GM23338 (cell line): ENCODE data around the gene PCNX1. TPM values are rescaled to one million over a fixed set of nuclear protein-coding genes. Genes with fewer than 3 reads are reported as not detected.

Source experiments
- ATAC-seq: fragments of 200-7000 bp; cut with Tn5 transposase; 3 replicates; pipeline ENCODE4 v1.9.1; 2020
- DNase-seq: peaks from one replicate; pipeline ENCODE4 v3.0.0-alpha.2; 2015; ENCODE audit warnings: low spot score
- H2AFZ ChIP-seq: fragments of 200-600 bp; sonication (generic); 2 replicates; pipeline ENCODE4 v1.8.0; 2016; ENCODE audit warnings: antibody characterized with exemption, mild to moderate bottlenecking, moderate library complexity
- H3F3A ChIP-seq: fragments of 200-600 bp; sonication (generic); replicated peaks from 2 replicates; pipeline ENCODE4 v1.8.0; 2017; ENCODE audit warnings: antibody characterized with exemption, mixed run types, low read depth
- H3K27ac ChIP-seq: fragments of 200-600 bp; sonication (generic); 2 replicates; pipeline ENCODE4 v1.6.1; 2016; ENCODE audit warnings: low read depth
- H3K27me3 ChIP-seq: fragments of 200-600 bp; sonication (generic); 2 replicates; pipeline ENCODE4 v1.8.0; 2016; ENCODE audit warnings: mild to moderate bottlenecking, mixed run types, moderate library complexity; ENCODE audit not compliant: insufficient read depth
- H3K36me3 ChIP-seq: fragments of 200-600 bp; sonication (generic); 2 replicates; pipeline ENCODE4 v1.8.0; 2016; ENCODE audit warnings: mild to moderate bottlenecking; ENCODE audit not compliant: insufficient read depth
- H3K4me1 ChIP-seq: fragments of 200-600 bp; sonication (generic); 2 replicates; pipeline ENCODE4 v1.8.0; 2016; ENCODE audit warnings: mild to moderate bottlenecking, moderate library complexity; ENCODE audit not compliant: insufficient read depth
- H3K4me2 ChIP-seq: fragments of 200-600 bp; sonication (generic); 2 replicates; pipeline ENCODE4 v1.7.1; 2017; ENCODE audit warnings: mixed run types
- H3K4me3 ChIP-seq: fragments of 200-600 bp; sonication (generic); 2 replicates; pipeline ENCODE4 v1.6.1; 2016; ENCODE audit warnings: mixed run types
- H3K79me2 ChIP-seq: fragments of 200-600 bp; sonication (generic); replicated peaks from 2 replicates; pipeline ENCODE4 v1.8.0; 2017; ENCODE audit warnings: mild to moderate bottlenecking; ENCODE audit not compliant: insufficient read depth
- H3K9me2 ChIP-seq: fragments of 200-600 bp; sonication (generic); 2 replicates; pipeline ENCODE4 v1.8.0; 2017; ENCODE audit not compliant: insufficient read depth
- H4K20me1 ChIP-seq: fragments of 200-600 bp; sonication (generic); replicated peaks from 2 replicates; pipeline ENCODE4 v1.8.0; 2017; ENCODE audit warnings: mild to moderate bottlenecking; ENCODE audit not compliant: insufficient read depth
- H3K27ac Mint-ChIP-seq: 2 replicates; pipeline ENCODE4 v1.8.0; 2020; ENCODE audit warnings: inconsistent platforms, mild to moderate bottlenecking, moderate library complexity, mixed read lengths
- H3K27me3 Mint-ChIP-seq: 3 replicates; pipeline ENCODE4 v1.8.0; 2022; ENCODE audit warnings: low read depth, mild to moderate bottlenecking, moderate library complexity, mixed read lengths, inconsistent platforms; ENCODE audit not compliant: insufficient read depth, poor library complexity
- H3K36me3 Mint-ChIP-seq: 3 replicates; pipeline ENCODE4 v1.8.0; 2021; ENCODE audit warnings: low read depth, mild to moderate bottlenecking, inconsistent platforms, moderate library complexity, mixed read lengths
- H3K4me1 Mint-ChIP-seq: 3 replicates; pipeline ENCODE4 v1.8.0; 2020; ENCODE audit warnings: mild to moderate bottlenecking, inconsistent platforms, mixed read lengths
- H3K4me3 Mint-ChIP-seq: 3 replicates; pipeline ENCODE4 v1.8.0; 2021; ENCODE audit warnings: moderate library complexity, mild to moderate bottlenecking, inconsistent platforms, mixed read lengths
- H3K9me3 Mint-ChIP-seq: 3 replicates; pipeline ENCODE4 v1.8.0; 2020; ENCODE audit warnings: moderate library complexity, mild to moderate bottlenecking, inconsistent platforms, mixed read lengths
- CREB1 ChIP-seq: fragments of 250-450 bp; sonication (Bioruptor Pico); IDR thresholded peaks from 2 replicates; pipeline ENCODE4 v1.5.0; 2020; ENCODE audit warnings: low read depth, mild to moderate bottlenecking, moderate library complexity
- ETS1 ChIP-seq: IDR thresholded peaks from 2 replicates; pipeline ENCODE4 v1.6.1; 2016; ENCODE audit warnings: antibody characterized with exemption
- EZH2 ChIP-seq: fragments of 200-600 bp; sonication (generic); IDR thresholded peaks from one replicate; pipeline ENCODE4 v1.8.0; 2017; ENCODE audit warnings: antibody characterized with exemption, mild to moderate bottlenecking, low read depth; ENCODE audit not compliant: unreplicated experiment
- EZH2phosphoT487 ChIP-seq: fragments of 200-600 bp; sonication (generic); IDR thresholded peaks from one replicate; pipeline ENCODE4 v1.8.1; 2018; ENCODE audit warnings: antibody characterized with exemption; ENCODE audit not compliant: unreplicated experiment
- JUNB ChIP-seq: IDR thresholded peaks from one replicate; pipeline ENCODE4 v1.6.1; 2016; ENCODE audit warnings: antibody characterized with exemption; ENCODE audit not compliant: unreplicated experiment
- STAT1 ChIP-seq: IDR thresholded peaks from one replicate; pipeline ENCODE4 v1.6.1; 2016; ENCODE audit warnings: antibody characterized with exemption; ENCODE audit not compliant: unreplicated experiment
- ZNF331 ChIP-seq: fragments of 250-450 bp; sonication (Bioruptor Pico); IDR thresholded peaks from 2 replicates; pipeline ENCODE4 v1.5.0; 2020; ENCODE audit warnings: low read depth, mild to moderate bottlenecking, moderate library complexity
- ZNF462 ChIP-seq: fragments of 250-450 bp; sonication (Bioruptor Pico); IDR thresholded peaks from 2 replicates; pipeline ENCODE4 v1.5.0; 2020; ENCODE audit warnings: mild to moderate bottlenecking, moderate library complexity
- polyA plus RNA-seq: library from polyadenylated mRNA; unstranded; fragments of >200 nt; fragmentation: Nextera tagmentation; extraction: Ambion mirVana; gene quantifications from 2 replicates; pipeline ENCODE4 v1.2.1, GENCODE V29; 2016
- total RNA-seq: library from RNA; depleted of rRNA; stranded (reverse); fragments of >200 nt; shearing (Covaris generic); gene quantifications from 2 replicates; pipeline ENCODE4 v1.2.3, GENCODE V29; 2014
- TF ChIP-seq, protein P1 (sequence below): IDR thresholded peaks from one replicate; pipeline ENCODE4 v1.6.1; 2018; ENCODE audit warnings: antibody characterized with exemption; ENCODE audit not compliant: unreplicated experiment

The PCNX1 gene
- total and polyA plus RNA-seq, 2 experiments from 2014 or later, result 19.4 to 53.1 TPM

DNA sequence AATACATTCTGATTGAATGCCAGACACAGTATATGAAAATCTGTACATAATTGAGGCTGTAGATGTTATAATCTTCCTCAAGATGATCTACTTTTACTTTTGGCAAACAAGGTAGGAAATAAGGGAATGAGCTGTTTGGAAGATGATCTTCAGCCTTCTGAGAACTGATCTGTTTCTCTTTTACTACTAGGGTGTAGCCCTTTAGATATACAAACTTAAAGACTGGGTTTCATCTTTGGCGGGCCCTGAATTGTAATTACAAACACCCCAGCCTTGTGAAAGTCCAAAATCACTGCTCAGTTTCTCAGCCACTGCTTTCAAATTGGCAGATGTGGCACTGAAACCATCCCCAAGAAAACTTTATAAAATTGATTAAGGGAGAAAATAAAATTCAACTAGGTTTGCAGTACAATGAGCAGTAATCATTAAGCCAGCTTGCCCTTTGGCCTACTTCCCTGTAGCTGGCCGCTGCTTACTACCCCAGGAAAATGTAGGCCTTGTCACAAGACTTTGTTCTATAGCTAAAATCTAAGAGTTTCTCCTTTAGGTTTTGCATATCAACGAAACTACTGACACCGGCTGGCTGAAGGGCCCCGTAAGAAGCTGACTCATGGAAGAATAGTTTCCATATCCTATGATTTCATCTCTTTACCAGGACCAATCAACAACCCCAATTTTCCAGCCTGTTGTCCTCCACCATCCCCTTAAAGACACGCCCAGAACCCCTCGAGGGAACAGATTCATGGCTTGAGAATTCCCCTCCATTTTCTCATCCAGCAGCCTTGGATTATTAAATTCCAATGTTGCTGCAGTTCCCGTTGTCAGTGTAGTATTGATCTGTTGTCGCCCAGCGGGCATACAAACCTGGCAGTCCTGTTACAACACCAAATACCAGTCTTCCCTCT lies 210.8 kb downstream of the PCNX1 start (continued):
- TF ChIP-seq ZNF462 (CRISPR knock-in tag) (no peak), JUNB (no peak), ZNF331 (CRISPR knock-in tag) (no peak), CREB1 (CRISPR knock-in tag) (no peak), STAT1 (no peak), EZH2phosphoT487 (no peak)

- H3K4me3 ChIP-seq, result no peak overlapping the region
- Mint-ChIP-seq H3K9me3 (peaks cover 31% of the 10 kb centered on the region), H3K27me3 (peaks cover 10% of the 10 kb centered on the region), H3K36me3 (peaks cover 29% of the 10 kb centered on the region), H3K4me1 (peaks cover 8% of the 10 kb centered on the region; the same call in 2 of the 3 replicates), H3K27ac (peak overlapping the region; percentile 28; the same call in 1 of the 2 replicates), H3K4me3 (no peak overlapping the region)
- H3K4me2 ChIP-seq, result no peak overlapping the region
- no peaks in the 10 kb centered on the region for H3F3A ChIP-seq
- H4K20me1 ChIP-seq, result no peaks in the 10 kb centered on the region
- no peak overlapping the region for H2AFZ ChIP-seq
- H3K36me3 ChIP-seq, result no peaks in the 10 kb centered on the region
- no peaks in the 10 kb centered on the region; the same call in 1 of the 2 replicates for H3K9me2 ChIP-seq
- peaks cover 7% of the 10 kb centered on the region for H3K4me1 ChIP-seq
- no peaks in the 10 kb centered on the region for H3K79me2 ChIP-seq
- TF ChIP-seq ZNF331 (CRISPR knock-in tag) (no peak), EZH2 (no peak), ETS1 (no peak)
- TF ChIP-seq, protein P1, sequence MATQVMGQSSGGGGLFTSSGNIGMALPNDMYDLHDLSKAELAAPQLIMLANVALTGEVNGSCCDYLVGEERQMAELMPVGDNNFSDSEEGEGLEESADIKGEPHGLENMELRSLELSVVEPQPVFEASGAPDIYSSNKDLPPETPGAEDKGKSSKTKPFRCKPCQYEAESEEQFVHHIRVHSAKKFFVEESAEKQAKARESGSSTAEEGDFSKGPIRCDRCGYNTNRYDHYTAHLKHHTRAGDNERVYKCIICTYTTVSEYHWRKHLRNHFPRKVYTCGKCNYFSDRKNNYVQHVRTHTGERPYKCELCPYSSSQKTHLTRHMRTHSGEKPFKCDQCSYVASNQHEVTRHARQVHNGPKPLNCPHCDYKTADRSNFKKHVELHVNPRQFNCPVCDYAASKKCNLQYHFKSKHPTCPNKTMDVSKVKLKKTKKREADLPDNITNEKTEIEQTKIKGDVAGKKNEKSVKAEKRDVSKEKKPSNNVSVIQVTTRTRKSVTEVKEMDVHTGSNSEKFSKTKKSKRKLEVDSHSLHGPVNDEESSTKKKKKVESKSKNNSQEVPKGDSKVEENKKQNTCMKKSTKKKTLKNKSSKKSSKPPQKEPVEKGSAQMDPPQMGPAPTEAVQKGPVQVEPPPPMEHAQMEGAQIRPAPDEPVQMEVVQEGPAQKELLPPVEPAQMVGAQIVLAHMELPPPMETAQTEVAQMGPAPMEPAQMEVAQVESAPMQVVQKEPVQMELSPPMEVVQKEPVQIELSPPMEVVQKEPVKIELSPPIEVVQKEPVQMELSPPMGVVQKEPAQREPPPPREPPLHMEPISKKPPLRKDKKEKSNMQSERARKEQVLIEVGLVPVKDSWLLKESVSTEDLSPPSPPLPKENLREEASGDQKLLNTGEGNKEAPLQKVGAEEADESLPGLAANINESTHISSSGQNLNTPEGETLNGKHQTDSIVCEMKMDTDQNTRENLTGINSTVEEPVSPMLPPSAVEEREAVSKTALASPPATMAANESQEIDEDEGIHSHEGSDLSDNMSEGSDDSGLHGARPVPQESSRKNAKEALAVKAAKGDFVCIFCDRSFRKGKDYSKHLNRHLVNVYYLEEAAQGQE, result no peak
- ATAC-seq (no peak), DNase-seq (no peak)
- no peaks in the 10 kb centered on the region for H3K27me3 ChIP-seq
- no peak overlapping the region for H3K27ac ChIP-seq
Observed at GRCh38 chr14:71119075-71119474, 211.8 kb downstream of the PCNX1 start.
